ENCODE data around the gene SHROOM4. TPM values are rescaled to one million over a fixed set of nuclear protein-coding genes. Genes with fewer than 3 reads are reported as not detected.

Gene SHROOM4
- total RNA-seq, 1 donor: 2.4 TPM

Small RNA genes lying within 50 kb of the gene (small RNA-seq; reads per million reads assigned to genes)
- not detected for gene RNU6-935P

Other genes starting within 250 kb of the SHROOM4 start
- gene BMP15, start 96.5 kb upstream of the SHROOM4 start, total RNA-seq: not detected